ENCODE results near the gene ZDHHC9.

GRCh38 chrX:129790808-129791207 is 52.9 kb downstream of the ZDHHC9 start:
- TF ChIP-seq POLR2AphosphoS5 (IDR thresholded peaks at IDR 0.05; ENCODE audit: insufficient read depth in 1 of 2, low read depth in 1 of 2) (no peak), CTCF (IDR thresholded peaks at IDR 0.05) (no peak)

Measured in vagina (tissue), 2 donors.